HEK293T (cell line): Measurements from ENCODE around the gene OR51B6.
"Not testable (repeated sequence)": the region's sequence is repeated elsewhere in the genome, so short reads cannot be mapped to it uniquely, and the experiment has no call there.

Experiments used
- CTCF ChIA-PET: fragments of 350-600 bp; formaldehyde crosslinking; extraction: SDS; loops from one replicate; lab custom pipeline; 2021; ENCODE audit warnings: antibody characterized with exemption, inconsistent platforms; lab: Yijun Ruan, JAX
- POLR2A ChIA-PET: fragments of 350-600 bp; formaldehyde crosslinking; extraction: SDS; loops from one replicate; lab custom pipeline; 2020; ENCODE audit warnings: antibody characterized with exemption, inconsistent platforms; lab: Yijun Ruan, JAX
- DNase-seq: peaks from one replicate; pipeline ENCODE4 v3.0.0; 2012; ENCODE audit warnings: mixed read lengths; ENCODE audit errors: extremely low spot score
- ARNT ChIP-seq: fragments of 450-650 bp; IDR thresholded peaks from 2 replicates; pipeline ENCODE4 v1.6.1; 2017; ENCODE audit warnings: mild to moderate bottlenecking
- BHLHE40 ChIP-seq: fragments of 450-650 bp; IDR thresholded peaks from 2 replicates; pipeline ENCODE4 v1.6.1; 2016; ENCODE audit warnings: mild to moderate bottlenecking, moderate library complexity, borderline replicate concordance
- CTBP1 ChIP-seq: fragments of 450-650 bp; IDR thresholded peaks from 2 replicates; pipeline ENCODE4 v1.6.1; 2016; ENCODE audit warnings: borderline replicate concordance
- ELF4 ChIP-seq: fragments of 450-650 bp; IDR thresholded peaks from 2 replicates; pipeline ENCODE4 v1.6.1; 2017; ENCODE audit warnings: antibody characterized with exemption
- FOXA1 ChIP-seq: fragments of 450-650 bp; IDR thresholded peaks from 2 replicates; pipeline ENCODE4 v1.6.1; 2016; ENCODE audit warnings: mild to moderate bottlenecking
- FOXK2 ChIP-seq: fragments of 450-650 bp; IDR thresholded peaks from 2 replicates; pipeline ENCODE4 v1.6.1; 2016; ENCODE audit warnings: mild to moderate bottlenecking
- FOXM1 ChIP-seq: fragments of 450-650 bp; IDR thresholded peaks from 2 replicates; pipeline ENCODE4 v1.6.1; 2017; ENCODE audit warnings: mild to moderate bottlenecking, borderline replicate concordance
- HDGF ChIP-seq: fragments of 450-650 bp; IDR thresholded peaks from 2 replicates; pipeline ENCODE4 v1.6.1; 2017; ENCODE audit warnings: antibody characterized with exemption, borderline replicate concordance
- L3MBTL2 ChIP-seq: fragments of 450-650 bp; conservative IDR thresholded peaks from 2 replicates; pipeline ENCODE4 v1.6.1; 2016; ENCODE audit warnings: mild to moderate bottlenecking
- LEF1 ChIP-seq: fragments of 450-650 bp; IDR thresholded peaks from 2 replicates; pipeline ENCODE4 v1.6.1; 2017; ENCODE audit warnings: mild to moderate bottlenecking, borderline replicate concordance
- NFRKB ChIP-seq: fragments of 450-650 bp; IDR thresholded peaks from 2 replicates; pipeline ENCODE4 v1.6.1; 2016; ENCODE audit warnings: mild to moderate bottlenecking, moderate library complexity
- PKNOX1 ChIP-seq: fragments of 450-650 bp; IDR thresholded peaks from 2 replicates; pipeline ENCODE4 v1.6.1; 2016
- SP1 ChIP-seq: fragments of 450-650 bp; IDR thresholded peaks from 2 replicates; pipeline ENCODE4 v1.6.1; 2017
- SUZ12 ChIP-seq: fragments of 450-650 bp; IDR thresholded peaks from 2 replicates; pipeline ENCODE4 v1.6.1; 2016; ENCODE audit warnings: mild to moderate bottlenecking
- TARDBP ChIP-seq: fragments of 450-650 bp; IDR thresholded peaks from 2 replicates; pipeline ENCODE4 v1.6.1; 2016
- ZNF384 ChIP-seq: fragments of 450-650 bp; IDR thresholded peaks from 2 replicates; pipeline ENCODE4 v1.6.1; 2016

The OR51B6 gene

GRCh38 chr11:5363679-5364078 is 12.4 kb downstream of the OR51B6 start:
- TF ChIP-seq ZNF384: no peak
- TF ChIP-seq TARDBP: no peak
- TF ChIP-seq SUZ12: no peak
- no peak for TF ChIP-seq ELF4
- no peak for TF ChIP-seq SP1
- no peak for TF ChIP-seq FOXK2
- TF ChIP-seq PKNOX1: no peak
- no peak for TF ChIP-seq HDGF
- no peak for TF ChIP-seq NFRKB
- TF ChIP-seq BHLHE40: no peak
- no peak for TF ChIP-seq L3MBTL2
- no peak for TF ChIP-seq FOXA1
- TF ChIP-seq FOXM1: no peak
- TF ChIP-seq LEF1: no peak
- no peak for TF ChIP-seq CTBP1
- ChIA-PET CTCF (no interaction called here), POLR2A (no interaction called here)
- no peak for DNase-seq

- no peak for DNase-seq
- CTCF ChIA-PET: no interaction called here
- TF ChIP-seq FOXM1 (no peak), FOXA1 (no peak), SUZ12 (no peak), L3MBTL2 (no peak), HDGF (no peak), ELF4 (no peak)
- POLR2A ChIA-PET: no interaction called here
Measured at GRCh38 chr11:5364214-5364613, 12.9 kb downstream of the OR51B6 start.

GRCh38 chr11:5366365-5366764 is 15.1 kb downstream of the OR51B6 start:
- POLR2A ChIA-PET, CTCF ChIA-PET: not testable (repeated sequence)

GRCh38 chr11:5366856-5367255 is 15.5 kb downstream of the OR51B6 start:
- DNase-seq: no peak
- POLR2A ChIA-PET: no interaction called here
- TF ChIP-seq FOXK2 (no peak), CTBP1 (no peak), FOXA1 (no peak), BHLHE40 (no peak), PKNOX1 (no peak), HDGF (no peak), ZNF384 (no peak), L3MBTL2 (no peak), SUZ12 (no peak), TARDBP (no peak), FOXM1 (no peak), LEF1 (no peak), NFRKB (no peak), ELF4 (no peak), ARNT (no peak), SP1 (no peak)
- CTCF ChIA-PET: no interaction called here

More at GRCh38 chr11:5366365-5366764, 15.1 kb downstream of the OR51B6 start:
- DNase-seq: not testable (repeated sequence)

GRCh38 chr11:5367448-5368074 is 16.3 kb downstream of the OR51B6 start:
- ChIA-PET CTCF (no interaction called here), POLR2A (no interaction called here)
- DNase-seq: no peak
- no peak for TF ChIP-seq ARNT
- TF ChIP-seq L3MBTL2: no peak
- TF ChIP-seq HDGF: no peak
- no peak for TF ChIP-seq FOXK2

- DNase-seq: no peak
- POLR2A ChIA-PET: no interaction called here
- CTCF ChIA-PET: no interaction called here
- TF ChIP-seq L3MBTL2 (no peak), BHLHE40 (no peak), HDGF (no peak), PKNOX1 (no peak), SP1 (no peak), ARNT (no peak), TARDBP (no peak), FOXK2 (no peak)
Measured at GRCh38 chr11:5368502-5369043, 17.3 kb downstream of the OR51B6 start.

- TF ChIP-seq CTBP1 (no peak), ELF4 (no peak), NFRKB (no peak), HDGF (no peak), L3MBTL2 (no peak), SUZ12 (no peak)
- no peak for DNase-seq
- POLR2A ChIA-PET: no interaction called here
- CTCF ChIA-PET: no interaction called here
Measured at GRCh38 chr11:5369789-5370188, 18.5 kb downstream of the OR51B6 start.
